Neural cell (in vitro differentiated cells): ENCODE data around the gene SMIM14. TPM values are rescaled to one million over a fixed set of nuclear protein-coding genes. Genes with fewer than 3 reads are reported as not detected.

Source experiments
- H2AFZ ChIP-seq: fragments of 200-600, 300-800 bp; sonication (generic), shearing (Covaris generic); 2 replicates; pipeline ENCODE4 v1.6.0; 2014; ENCODE audit warnings: low read depth, mild to moderate bottlenecking, antibody characterized with exemption, low read length, moderate library complexity
- H3F3A ChIP-seq: fragments of 200-600 bp; shearing (Covaris generic); 2 replicates; pipeline ENCODE4 v1.6.1; 2016; ENCODE audit warnings: mild to moderate bottlenecking, moderate library complexity, mixed read lengths, antibody characterized with exemption, low read length; ENCODE audit not compliant: insufficient read depth, poor library complexity, severe bottlenecking
- H3K27ac ChIP-seq: fragments of 200-600, 300-800 bp; sonication (generic), shearing (Covaris generic); 2 replicates; pipeline ENCODE4 v1.5.1; 2014; ENCODE audit warnings: mild to moderate bottlenecking, low read length, moderate library complexity
- H3K27me3 ChIP-seq: fragments of 300-800, 200-600 bp; sonication (generic), shearing (Covaris generic); 2 replicates; pipeline ENCODE4 v1.6.0; 2014; ENCODE audit warnings: mild to moderate bottlenecking, low read depth, low read length, moderate library complexity; ENCODE audit not compliant: insufficient read depth
- H3K36me3 ChIP-seq: fragments of 300-800, 200-600 bp; sonication (generic), shearing (Covaris generic); 2 replicates; pipeline ENCODE4 v1.5.1; 2014; ENCODE audit warnings: mild to moderate bottlenecking, antibody characterized with exemption, low read length, moderate library complexity; ENCODE audit not compliant: insufficient read depth
- H3K4me2 ChIP-seq: fragments of 300-800, 200-600 bp; sonication (generic), shearing (Covaris generic); 2 replicates; pipeline ENCODE4 v1.6.0; 2014; ENCODE audit warnings: mild to moderate bottlenecking, low read length
- H3K4me3 ChIP-seq: fragments of 300-800, 200-600 bp; sonication (generic), shearing (Covaris generic); 2 replicates; pipeline ENCODE4 v1.5.1; 2014; ENCODE audit warnings: mild to moderate bottlenecking, low read length, moderate library complexity
- H3K79me2 ChIP-seq: fragments of 200-600 bp; shearing (Covaris generic); replicated peaks from 2 replicates; pipeline ENCODE4 v1.6.0; 2014; ENCODE audit warnings: mild to moderate bottlenecking, low read length, moderate library complexity; ENCODE audit not compliant: insufficient read depth
- H3K9ac ChIP-seq: fragments of 300-800, 200-600 bp; sonication (generic), shearing (Covaris generic); 2 replicates; pipeline ENCODE4 v1.6.1; 2016; ENCODE audit warnings: mild to moderate bottlenecking, low read length, mixed read lengths
- H3K9me2 ChIP-seq: fragments of 200-600 bp; shearing (Covaris generic); 2 replicates; pipeline ENCODE4 v1.6.1; 2016; ENCODE audit warnings: mild to moderate bottlenecking, low read length, mixed read lengths; ENCODE audit not compliant: insufficient read depth
- H3K9me3 ChIP-seq: fragments of 200-600, 300-800 bp; sonication (generic), shearing (Covaris generic); 2 replicates; pipeline ENCODE4 v1.6.1; 2016; ENCODE audit warnings: mild to moderate bottlenecking, mixed run types, low read length, moderate library complexity, mixed read lengths
- H4K20me1 ChIP-seq: fragments of 200-600 bp; shearing (Covaris generic); 2 replicates; pipeline ENCODE4 v1.6.1; 2016; ENCODE audit warnings: mild to moderate bottlenecking, mixed run types; ENCODE audit not compliant: insufficient read depth
- CTCF ChIP-seq: fragments of 450-650 bp; IDR thresholded peaks from 2 replicates; pipeline ENCODE4 v1.5.1; 2014; ENCODE audit warnings: antibody characterized with exemption, mild to moderate bottlenecking, moderate library complexity; ENCODE audit not compliant: poor library complexity, severe bottlenecking
- EP300 ChIP-seq: fragments of 450-650 bp; conservative IDR thresholded peaks from 2 replicates; pipeline ENCODE4 v1.6.1; 2014; ENCODE audit warnings: antibody characterized with exemption, mild to moderate bottlenecking, moderate library complexity; ENCODE audit not compliant: poor library complexity, severe bottlenecking
- EZH2 ChIP-seq: fragments of 200-600, 300-800 bp; shearing (Covaris generic), sonication (generic); IDR thresholded peaks from 2 replicates; pipeline ENCODE4 v1.6.1; 2014; ENCODE audit warnings: antibody characterized with exemption, low read length, borderline replicate concordance, mild to moderate bottlenecking; ENCODE audit not compliant: insufficient read depth, poor library complexity, severe bottlenecking
- MXI1 ChIP-seq: fragments of 450-650 bp; conservative IDR thresholded peaks from 2 replicates; pipeline ENCODE4 v1.6.1; 2014; ENCODE audit warnings: antibody characterized with exemption, mild to moderate bottlenecking; ENCODE audit not compliant: poor library complexity, severe bottlenecking
- POLR2AphosphoS5 ChIP-seq: IDR thresholded peaks from 2 replicates; pipeline ENCODE4 v1.6.1; 2012
- RAD21 ChIP-seq: fragments of 450-650 bp; conservative IDR thresholded peaks from 2 replicates; pipeline ENCODE4 v1.6.1; 2014; ENCODE audit warnings: antibody characterized with exemption, mild to moderate bottlenecking, moderate library complexity
- REST ChIP-seq: IDR thresholded peaks from 2 replicates; pipeline ENCODE4 v1.6.1; 2012; ENCODE audit warnings: borderline replicate concordance
- SMC3 ChIP-seq: fragments of 450-650 bp; conservative IDR thresholded peaks from 2 replicates; pipeline ENCODE4 v1.6.1; 2014; ENCODE audit warnings: antibody characterized with exemption, mild to moderate bottlenecking, moderate library complexity; ENCODE audit not compliant: poor library complexity
- TAF1 ChIP-seq: IDR thresholded peaks from 2 replicates; pipeline ENCODE4 v1.6.1; 2012; ENCODE audit warnings: low read depth
- polyA plus RNA-seq: library from polyadenylated mRNA; depleted of rRNA; stranded (reverse); fragments of >200 nt; gene quantifications from 2 replicates; pipeline ENCODE4 v1.2.3, GENCODE V29; 2014

Gene SMIM14
- polyA plus RNA-seq, 1 donor from 2014 or later, result 55.6 TPM

- Histone ChIP-seq H4K20me1 (no peaks in the 10 kb centered on the region), H3K79me2 (no peaks in the 10 kb centered on the region), H3K4me3 (no peak overlapping the region), H3K9me3 (no peaks in the 10 kb centered on the region), H3K27ac (no peak overlapping the region), H3K4me2 (no peak overlapping the region), H2AFZ (no peak overlapping the region), H3K27me3 (no peaks in the 10 kb centered on the region), H3F3A (no peaks in the 10 kb centered on the region), H3K36me3 (no peaks in the 10 kb centered on the region), H3K9ac (no peak overlapping the region), H3K9me2 (no peaks in the 10 kb centered on the region)
- TF ChIP-seq POLR2AphosphoS5 (no peak), TAF1 (no peak), RAD21 (no peak), EP300 (no peak), MXI1 (no peak)
Observed at GRCh38 chr4:39565878-39566600, 72.6 kb downstream of the SMIM14 start.

- no peak for TF ChIP-seq REST
- TF ChIP-seq CTCF, result no peak
- no peak for TF ChIP-seq EZH2
- TF ChIP-seq SMC3, result no peak
- TF ChIP-seq RAD21, result no peak
- no peak for TF ChIP-seq EP300
- no peak for TF ChIP-seq POLR2AphosphoS5
- TF ChIP-seq MXI1, result no peak
- TF ChIP-seq TAF1, result no peak
- H3F3A ChIP-seq, result no peaks in the 10 kb centered on the region
- no peak overlapping the region for H3K9ac ChIP-seq
- no peak overlapping the region for H3K4me3 ChIP-seq
- H3K36me3 ChIP-seq, result no peaks in the 10 kb centered on the region
- no peaks in the 10 kb centered on the region for H3K9me2 ChIP-seq
- H2AFZ ChIP-seq, result no peak overlapping the region
- no peaks in the 10 kb centered on the region for H3K79me2 ChIP-seq
- no peaks in the 10 kb centered on the region for H4K20me1 ChIP-seq
- H3K27ac ChIP-seq, result no peak overlapping the region
- H3K9me3 ChIP-seq, result no peaks in the 10 kb centered on the region
- H3K27me3 ChIP-seq, result no peaks in the 10 kb centered on the region
- H3K4me2 ChIP-seq, result no peak overlapping the region
Observed at GRCh38 chr4:39563346-39563847, 75.3 kb downstream of the SMIM14 start.
